ENCODE data around the gene SCARB2.

DNA sequence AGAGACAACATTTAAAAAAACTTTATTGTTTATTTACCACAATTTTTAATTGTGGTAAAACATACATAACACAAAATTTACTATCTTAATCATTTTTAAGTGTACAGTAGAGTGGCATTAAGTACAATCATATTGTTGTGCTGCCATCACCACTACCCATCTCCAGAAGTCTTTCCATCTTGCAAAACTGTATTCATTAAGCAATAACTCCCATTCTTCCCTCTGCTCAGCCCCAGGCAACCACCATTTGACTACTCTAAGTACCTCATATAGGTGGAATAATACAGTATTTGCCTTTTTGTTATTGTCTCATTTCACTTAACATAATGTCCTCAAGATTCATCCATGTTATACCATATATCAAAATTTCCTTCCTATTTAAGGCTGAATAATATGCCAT is 25.1 kb upstream of the SCARB2 start:
- TF ChIP-seq EZH2 (IDR thresholded peaks at IDR 0.05; ENCODE audit: borderline replicate concordance, low read depth, low read length, severe bottlenecking) (no peak), CTCF (IDR thresholded peaks at IDR 0.05; ENCODE audit: borderline replicate concordance, extremely low read depth, low read length, poor library complexity, severe bottlenecking) (no peak)
